Caki2 (cell line): Measurements from ENCODE around the gene ERC1. TPM values are rescaled to one million over a fixed set of nuclear protein-coding genes. Genes with fewer than 3 reads are reported as not detected.
A peak's percentile ranks its signal among the peaks of the same experiment; 100 is the strongest.
"Not testable (repeated sequence)": the region's sequence is repeated elsewhere in the genome, so short reads cannot be mapped to it uniquely, and the experiment has no call there.

Experiments
- DNase-seq: peaks from one replicate; pipeline ENCODE4 v3.0.0-alpha.2; 2015; ENCODE audit warnings: low read depth
- in situ Hi-C: cut with HindIII; loops from 2 replicates; pipeline ENCODE4 v1.10.0; 2016; ENCODE audit warnings: low sequenced_read_pairs, low pct_unique_long_range_greater_than_20kb, mixed read lengths
- total RNA-seq: library from RNA; depleted of rRNA; stranded (reverse); fragments of >200 nt; shearing (Covaris generic); gene quantifications from 2 replicates; pipeline ENCODE4 v1.2.3, GENCODE V29; 2014; ENCODE audit warnings: low replicate concordance

ERC1 gene
- total RNA-seq, 1 experiment from 2014 or later = 11.3 TPM

DNA sequence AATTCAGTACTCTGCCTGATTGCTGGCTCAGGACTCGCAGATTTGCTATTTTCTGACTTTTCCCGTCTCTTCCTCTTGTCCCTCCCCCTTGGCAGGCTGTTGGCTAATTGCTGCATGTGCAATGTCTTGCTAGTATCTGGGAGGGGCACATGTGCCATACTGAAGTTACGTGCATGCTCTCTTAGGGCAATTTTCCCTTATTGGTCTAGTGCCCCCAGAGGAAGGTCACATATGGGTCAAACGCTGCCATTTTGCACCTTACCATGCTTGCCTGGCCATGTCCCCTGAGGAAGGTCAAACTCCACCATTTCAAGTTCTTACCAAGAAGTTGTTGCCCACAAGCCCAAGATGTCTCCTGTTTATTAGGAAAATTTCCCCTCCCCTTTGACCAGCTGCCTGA is 13.9 kb upstream of the ERC1 start:
- in situ Hi-C loops = no loop called here

DNA sequence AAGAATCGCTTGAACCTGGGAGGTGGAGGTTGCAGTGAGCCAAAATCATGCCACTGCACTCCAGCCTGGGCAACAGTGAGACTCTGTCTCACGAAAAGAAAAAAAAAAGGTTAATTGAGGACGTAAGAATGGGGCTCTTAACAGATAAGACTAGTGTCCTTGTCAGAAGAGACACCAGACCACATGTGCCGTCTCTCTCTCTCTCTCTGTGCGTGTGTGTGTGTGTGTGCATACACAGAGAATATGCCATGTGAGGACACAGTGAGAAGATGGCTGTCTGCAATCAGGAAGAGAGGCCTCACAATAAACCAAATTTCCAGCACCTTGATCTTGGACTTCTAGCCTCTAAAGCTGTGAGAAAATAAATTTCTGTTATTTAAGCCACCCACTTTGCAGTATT is 11.7 kb upstream of the ERC1 start:
- in situ Hi-C loops = no loop called here

More for the DNA sequence above, 13.9 kb upstream of the ERC1 start:
- DNase-seq = no peak

DNA sequence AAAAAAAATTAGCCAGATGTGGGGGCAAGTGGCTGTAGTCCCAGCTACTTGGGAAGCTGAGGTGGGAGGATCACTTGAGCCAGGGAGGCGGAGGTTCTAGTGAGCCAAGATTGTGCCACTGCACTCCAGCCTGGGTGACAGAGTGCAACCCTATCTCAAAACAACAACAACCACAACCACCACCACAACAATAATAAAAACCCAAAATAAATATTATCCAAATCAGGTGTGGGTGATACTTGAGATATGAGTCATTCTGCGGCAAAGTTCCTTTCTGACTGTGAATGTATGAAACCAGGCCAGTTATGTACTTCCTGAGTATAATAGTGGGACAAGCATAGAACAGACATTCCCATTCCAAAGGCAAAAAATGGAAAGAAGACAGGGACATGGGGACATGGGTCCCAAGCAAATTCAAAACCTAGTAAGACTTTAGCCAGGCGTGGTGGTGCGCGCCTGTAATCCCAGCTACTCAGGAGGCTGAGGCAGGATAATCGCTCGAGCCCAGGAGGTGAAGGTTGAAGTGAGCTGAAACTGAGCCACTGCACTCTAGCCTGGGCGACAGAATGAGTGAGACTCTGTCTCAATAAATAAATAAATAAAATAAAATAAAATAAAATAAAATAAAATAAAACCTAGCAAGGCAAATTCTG is 9.7 kb upstream of the ERC1 start:
- in situ Hi-C loops = no loop called here
- DNase-seq = peak; percentile 9

More for the DNA sequence above, 11.7 kb upstream of the ERC1 start:
- no peak for DNase-seq

DNA sequence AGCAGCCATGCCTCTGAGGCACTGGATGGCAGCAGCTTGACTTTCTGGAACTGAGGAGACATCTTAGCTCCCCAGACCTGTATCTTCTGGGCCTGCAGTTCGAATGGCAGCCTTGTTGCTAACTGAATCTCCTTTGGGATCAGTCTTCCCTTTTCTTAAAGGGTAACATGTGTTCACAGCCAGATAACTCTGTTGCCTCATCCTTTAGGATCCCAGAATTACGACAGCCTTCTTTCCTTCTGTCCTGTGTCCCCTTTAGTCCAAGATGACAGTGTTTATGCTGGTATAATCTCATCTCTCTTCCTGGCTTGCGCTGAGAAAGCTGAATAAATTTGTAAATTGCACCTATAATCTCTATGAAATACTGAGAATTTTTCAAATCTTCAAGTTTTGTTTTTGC is 9.1 kb upstream of the ERC1 start:
- in situ Hi-C loops = no loop called here

DNA sequence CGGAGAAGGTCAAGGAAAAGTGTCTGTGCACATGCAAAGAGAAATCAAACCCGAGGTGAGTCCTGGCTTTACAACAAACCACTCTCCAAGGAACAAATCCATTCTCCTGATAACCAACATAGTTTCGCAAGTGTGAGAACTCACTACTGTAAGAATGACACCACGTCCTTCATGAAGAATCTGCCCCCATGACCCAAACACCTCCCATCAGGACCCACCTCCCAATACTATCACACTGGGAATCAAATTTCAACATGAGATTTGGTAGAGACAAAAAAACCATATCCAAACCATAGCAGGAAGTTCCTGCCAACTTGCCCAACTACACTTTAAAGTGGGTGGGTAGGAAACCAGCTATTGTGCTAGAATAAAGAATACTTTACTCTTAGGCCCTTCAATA is 2.4 kb upstream of the ERC1 start:
- DNase-seq = peak; percentile 9
- in situ Hi-C loops = no loop called here

More for the DNA sequence above, 9.1 kb upstream of the ERC1 start:
- no peak for DNase-seq

DNA sequence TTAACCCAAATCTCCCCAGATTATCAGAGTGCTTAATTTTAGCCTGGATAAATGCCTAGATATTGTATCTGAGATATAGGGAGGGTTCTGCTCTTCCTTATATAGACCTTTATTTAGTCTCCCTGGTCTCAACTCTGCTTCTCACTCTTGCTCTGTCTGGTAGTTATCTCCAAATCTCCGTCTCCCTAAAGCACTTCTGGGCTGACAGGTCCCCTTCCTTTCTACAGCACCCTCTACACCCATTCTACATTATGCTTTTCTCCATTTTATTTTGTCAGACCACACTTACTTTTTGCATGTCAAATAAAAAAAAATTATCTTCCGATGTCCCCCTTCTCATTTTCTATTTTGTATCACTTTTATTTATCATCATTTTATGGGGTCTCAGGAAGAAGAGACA is 2.0 kb upstream of the ERC1 start:
- in situ Hi-C loops = no loop called here
- DNase-seq = no peak

DNA sequence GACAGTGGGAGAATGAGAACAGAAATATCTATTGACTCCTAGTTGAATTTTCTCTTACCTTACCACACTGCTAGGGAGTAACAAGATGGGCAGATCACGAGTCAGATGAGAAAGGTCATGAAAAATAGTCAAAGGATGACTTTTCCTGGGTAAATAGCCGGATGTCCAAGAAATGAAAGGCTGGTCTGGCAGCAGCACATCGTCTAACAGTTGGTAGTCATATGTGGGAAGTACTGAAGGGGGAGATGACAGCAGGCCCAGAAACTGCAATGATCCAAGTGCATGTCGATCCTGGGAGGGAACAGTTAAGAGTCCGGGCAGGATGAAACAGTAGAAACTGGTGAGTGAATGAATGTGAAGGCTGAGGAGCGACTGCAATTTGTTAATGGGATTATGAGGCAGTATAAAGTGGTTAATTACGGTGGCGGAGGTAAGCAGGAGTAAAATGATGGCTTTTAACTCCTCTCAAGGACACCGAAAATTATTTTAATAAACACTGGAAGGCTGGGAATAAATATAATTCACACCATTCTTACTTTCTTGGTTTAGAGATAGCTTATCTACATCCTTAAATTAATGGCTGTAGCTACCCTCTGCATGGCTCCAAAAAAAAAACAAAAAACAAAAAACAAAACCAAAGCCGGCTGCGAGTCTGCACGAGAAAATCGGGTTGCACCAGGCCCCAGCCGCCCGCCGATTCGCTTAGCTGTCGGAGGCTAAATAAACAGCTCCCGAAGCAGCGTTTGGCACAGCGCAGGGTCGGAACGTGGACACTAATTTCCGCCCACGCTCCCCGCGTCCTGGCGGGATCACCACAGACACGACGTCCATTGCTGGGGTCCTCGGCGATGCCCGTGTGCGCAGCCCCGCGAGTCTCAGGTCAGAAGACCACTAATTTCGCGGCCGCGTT is 1.0 kb upstream of the ERC1 start:
- in situ Hi-C loops = no loop called here
- peak; percentile 53 for DNase-seq

DNA sequence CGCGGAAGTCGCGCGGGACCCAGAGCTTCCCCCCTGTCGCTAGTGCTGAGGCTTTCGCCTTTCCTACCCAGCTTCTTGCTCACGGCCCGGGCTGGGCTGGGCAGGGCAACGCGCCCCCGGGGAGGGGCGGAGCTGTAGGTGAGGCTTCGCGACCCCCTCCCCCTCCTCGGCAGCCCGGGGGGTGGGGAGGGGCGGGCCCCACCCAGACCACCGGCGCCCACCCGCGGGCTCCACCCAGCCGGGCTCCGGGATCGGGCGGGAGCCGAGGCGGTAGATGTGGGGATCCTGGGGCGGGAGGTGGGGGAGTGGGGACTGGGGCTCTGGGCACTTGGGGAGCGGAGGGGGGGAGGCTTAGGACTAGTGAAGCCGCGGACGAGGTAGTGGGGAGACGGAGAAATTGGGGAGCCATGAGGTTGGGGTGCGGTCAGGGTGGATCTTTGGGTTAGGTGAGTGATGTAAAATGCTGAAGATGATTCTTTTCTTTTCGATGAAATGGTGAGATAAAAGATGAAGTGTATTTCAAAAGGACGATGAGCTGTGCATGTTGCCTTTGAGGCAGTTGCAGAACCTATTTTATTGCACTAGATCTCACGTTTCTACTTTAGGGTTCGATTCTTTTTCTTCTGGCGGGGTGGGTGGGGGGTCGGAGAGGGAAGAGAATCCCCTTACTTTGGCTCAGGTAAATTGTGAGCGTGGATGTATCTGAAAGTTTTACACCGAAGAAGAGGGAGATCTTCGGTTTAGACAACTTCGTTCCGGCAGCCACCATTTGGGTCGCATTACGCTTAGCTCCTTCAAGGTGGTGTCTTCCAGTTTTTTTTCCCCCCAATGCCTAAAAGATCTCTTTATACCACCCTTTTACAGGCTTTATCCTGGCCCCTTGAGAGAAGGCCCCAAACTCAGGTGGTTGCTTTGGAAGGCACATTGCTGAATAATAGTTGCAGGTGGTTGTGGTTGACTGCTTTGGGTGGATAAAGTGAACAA is 619 bp downstream of the ERC1 start:
- peak; percentile 62 for DNase-seq
- in situ Hi-C loops = no loop called here

DNA sequence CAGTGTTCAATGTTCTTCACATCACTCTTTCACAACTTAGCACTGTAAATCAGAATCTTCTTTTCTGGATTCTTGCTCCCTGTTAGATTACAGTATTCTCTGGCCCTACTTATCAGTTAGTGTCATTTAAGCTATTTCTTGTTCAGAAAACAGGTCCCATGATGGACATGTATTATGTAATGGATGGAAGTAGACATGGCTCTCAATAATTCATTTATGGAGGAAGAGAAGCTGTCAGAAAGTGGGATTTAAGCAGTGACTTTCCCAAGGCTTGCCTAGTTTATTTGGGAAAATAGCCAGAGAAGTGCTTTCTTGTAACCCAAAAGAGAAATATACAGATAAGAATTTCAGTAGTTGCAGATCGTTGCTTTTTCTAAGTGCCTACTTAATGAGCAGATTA is 1.6 kb downstream of the ERC1 start:
- no peak for DNase-seq
- in situ Hi-C loops = no loop called here

DNA sequence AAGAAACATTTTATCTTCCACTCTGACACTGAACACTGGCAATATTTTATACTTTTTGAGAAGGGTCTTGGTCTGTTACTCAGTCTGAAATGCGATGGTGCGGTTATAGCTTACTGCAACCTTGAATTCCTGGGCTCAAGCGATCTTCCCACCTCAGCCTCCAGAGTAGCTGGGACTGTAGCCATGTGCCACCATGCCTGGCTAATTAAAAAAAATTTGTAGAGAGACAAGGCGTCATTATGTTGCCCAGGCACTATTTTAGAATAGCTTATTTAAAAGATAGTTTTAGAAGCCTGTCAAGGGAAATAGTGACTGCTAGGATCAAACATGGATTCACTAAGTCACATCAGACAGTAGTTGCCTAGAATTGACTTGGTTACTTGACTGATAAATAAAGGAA is 5.9 kb downstream of the ERC1 start:
- in situ Hi-C loops = no loop called here
- DNase-seq = no peak

DNA sequence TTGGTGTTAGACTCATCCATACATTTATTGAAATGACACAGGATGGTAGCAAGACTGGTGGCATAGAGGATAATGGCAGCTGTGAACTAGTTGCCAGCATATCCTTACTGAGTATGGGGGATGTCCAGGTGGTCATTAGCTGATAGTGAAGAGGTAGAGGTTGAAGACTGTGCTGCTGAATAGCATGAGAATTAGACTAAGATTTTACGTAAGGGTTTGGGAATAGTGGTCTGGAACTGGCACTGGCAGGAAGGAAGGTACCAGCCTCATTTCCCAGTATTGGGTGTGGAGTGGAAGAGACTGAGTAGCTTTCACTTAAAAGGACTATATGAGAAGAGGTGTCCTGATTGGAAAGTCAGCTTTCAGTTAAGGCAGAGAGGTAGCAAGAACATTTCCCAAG is 6.5 kb downstream of the ERC1 start:
- DNase-seq = no peak
- in situ Hi-C loops = no loop called here

DNA sequence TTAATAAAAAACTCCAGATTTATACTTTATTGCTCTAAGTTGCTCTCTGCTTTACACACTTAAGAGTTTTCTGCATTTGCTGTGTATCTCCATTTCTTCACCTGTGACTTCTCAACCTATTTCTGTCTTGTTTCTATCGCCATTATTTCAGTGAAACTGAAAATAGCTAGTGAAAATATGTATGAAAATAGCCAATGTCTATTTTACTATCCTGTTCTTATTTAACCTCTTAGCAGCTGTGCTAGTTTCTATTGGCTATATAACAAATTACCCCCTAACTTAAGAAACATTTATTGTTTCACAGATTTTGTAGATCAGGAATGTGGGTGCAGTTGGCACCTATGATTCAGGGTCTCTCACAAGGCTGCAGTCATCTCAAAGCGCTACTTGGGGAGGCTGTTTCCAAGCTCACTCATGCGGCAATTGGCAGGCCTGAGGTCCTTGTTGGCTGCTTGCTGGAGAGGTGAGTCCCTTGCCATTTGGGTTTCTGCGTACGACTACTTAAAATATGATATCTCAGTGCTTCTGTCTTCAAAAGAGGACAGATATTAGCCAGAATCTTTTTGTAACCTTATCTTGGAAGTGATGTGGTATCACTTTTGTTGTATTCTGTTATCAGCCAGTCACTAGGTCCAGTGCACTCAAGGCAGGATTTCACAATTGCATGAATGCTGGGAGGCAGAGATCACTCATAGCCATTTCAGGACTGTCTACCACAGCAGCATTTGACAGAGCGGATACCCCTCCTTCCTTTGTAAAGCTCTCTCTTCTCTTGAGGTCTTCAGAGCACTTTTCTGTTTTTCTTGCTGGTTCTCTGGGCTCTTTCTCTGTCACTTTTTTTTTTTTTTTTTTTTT is 7.2 kb downstream of the ERC1 start:
- no peak for DNase-seq
- in situ Hi-C loops = no loop called here

DNA sequence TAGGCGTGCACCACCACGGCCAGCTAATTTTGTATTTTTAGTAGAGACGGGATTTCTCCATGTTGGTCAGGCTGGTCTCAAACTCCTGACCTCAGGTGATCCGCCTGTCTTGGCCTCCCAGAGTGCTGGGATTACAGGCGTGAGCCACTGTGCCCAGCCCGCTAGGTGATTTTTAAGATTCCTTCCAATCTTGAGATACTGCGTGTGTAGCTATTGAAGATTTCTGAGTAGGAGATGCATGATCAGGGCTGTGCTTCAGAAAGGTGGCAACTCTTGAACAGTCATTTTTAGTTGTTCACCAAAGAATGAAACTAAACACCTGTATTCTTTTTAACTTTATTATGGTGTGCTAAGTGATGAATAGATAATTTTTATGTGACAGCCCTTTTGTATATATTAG is 8.7 kb downstream of the ERC1 start:
- in situ Hi-C loops, DNase-seq: not testable (repeated sequence)

DNA sequence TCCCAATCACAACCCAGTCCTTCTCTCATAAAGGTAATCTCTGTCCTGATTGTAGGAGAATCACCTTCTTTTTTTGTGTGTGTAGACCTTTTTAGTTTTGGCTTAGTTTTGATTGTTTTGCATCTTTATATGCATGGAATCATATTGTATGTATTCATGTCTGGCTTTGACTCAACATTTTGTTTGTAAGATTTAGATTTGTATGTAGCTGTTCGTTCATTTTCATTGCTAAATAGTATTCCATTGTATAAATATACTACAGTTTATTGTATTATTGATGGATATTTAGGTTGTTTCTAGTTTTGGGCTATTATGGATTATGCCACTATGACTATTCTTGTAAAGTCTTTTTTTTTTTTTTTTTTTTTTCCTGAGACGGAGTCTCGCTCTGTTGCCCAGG is 10.5 kb downstream of the ERC1 start:
- no peak for DNase-seq
- in situ Hi-C loops = no loop called here

DNA sequence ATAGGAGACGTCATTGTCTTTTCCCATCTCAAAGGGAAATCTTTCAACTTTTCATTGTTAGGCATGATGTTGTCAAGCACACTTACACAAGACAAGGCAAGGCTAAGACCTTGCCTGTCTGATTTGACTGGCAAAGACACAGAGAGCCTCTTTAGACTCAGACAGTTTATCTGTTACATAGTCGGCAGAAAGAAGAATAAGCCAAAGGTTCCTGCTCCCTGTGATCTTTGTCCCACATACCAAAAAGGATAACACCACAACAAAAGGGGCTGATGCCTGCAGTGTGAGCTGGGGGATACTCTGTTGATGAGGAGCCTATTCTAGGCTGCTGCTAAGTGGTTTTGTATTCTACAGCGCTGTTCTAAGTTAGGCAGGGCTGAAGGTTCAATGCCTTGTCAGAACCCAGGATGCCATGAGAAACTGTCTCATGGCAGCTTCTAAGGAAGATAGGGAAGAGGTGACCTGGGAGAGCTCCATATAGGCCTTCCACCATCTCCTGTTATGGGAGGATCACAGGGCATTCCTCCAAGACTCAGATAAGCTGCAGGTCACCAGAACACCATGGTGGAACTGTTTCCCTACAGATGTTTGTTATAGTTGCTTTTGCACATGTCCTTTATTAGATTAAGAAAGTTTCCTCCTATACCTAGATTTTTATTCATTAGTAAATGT is 12.7 kb downstream of the ERC1 start:
- in situ Hi-C loops = no loop called here
- no peak for DNase-seq

DNA sequence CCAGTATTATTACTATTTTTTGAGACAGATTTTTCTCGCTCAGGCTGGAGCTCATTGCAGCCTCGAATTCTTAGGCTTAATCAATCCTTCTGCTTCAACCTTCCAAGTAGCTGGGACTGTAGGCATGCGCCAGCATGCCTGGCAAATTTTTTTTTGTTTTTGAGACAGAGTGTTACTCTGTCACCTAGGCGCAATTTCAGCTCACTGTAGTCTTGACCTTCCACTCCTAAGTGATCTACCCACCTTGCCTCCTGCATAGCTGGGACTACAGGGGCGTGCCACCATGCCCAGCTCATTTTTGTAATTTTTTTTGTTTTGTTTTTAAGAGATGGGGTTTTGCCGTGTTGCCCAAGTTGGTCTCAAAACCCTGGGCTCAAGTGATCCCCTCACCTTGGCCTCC is 15.2 kb downstream of the ERC1 start:
- in situ Hi-C loops = no loop called here
- DNase-seq = no peak

DNA sequence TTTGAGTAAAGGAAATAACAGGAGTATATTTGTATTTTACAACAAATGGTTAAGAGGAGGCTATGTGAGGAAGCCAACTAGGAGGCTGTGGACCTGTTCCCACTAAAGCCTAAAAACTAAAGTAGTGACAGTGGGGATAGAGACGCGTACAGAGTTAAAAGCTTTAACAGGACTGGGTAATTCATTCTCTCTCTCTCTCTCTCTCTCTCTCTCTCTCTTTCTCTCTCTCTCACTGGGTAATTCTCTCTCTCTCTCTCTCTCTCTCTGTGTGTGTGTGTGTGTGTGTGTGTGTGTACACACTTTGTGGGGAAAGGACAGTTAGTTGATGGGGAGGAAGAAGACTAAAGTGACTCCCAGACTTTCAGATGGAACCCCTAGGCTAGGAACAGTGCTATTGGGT is 16.3 kb downstream of the ERC1 start:
- in situ Hi-C loops = no loop called here
- DNase-seq = no peak
